ENCODE measurements around the gene FBXO15. TPM values are rescaled to one million over a fixed set of nuclear protein-coding genes. Genes with fewer than 3 reads are reported as not detected.
A peak's percentile ranks its signal among the peaks of the same experiment; 100 is the strongest.

FBXO15 gene
- total and polyA plus RNA-seq, 2 of the 13 experiments (the other 11 are each of a cell fraction or from before 2014, with no cell fraction given) = 0.09 to 0.12 TPM

DNA sequence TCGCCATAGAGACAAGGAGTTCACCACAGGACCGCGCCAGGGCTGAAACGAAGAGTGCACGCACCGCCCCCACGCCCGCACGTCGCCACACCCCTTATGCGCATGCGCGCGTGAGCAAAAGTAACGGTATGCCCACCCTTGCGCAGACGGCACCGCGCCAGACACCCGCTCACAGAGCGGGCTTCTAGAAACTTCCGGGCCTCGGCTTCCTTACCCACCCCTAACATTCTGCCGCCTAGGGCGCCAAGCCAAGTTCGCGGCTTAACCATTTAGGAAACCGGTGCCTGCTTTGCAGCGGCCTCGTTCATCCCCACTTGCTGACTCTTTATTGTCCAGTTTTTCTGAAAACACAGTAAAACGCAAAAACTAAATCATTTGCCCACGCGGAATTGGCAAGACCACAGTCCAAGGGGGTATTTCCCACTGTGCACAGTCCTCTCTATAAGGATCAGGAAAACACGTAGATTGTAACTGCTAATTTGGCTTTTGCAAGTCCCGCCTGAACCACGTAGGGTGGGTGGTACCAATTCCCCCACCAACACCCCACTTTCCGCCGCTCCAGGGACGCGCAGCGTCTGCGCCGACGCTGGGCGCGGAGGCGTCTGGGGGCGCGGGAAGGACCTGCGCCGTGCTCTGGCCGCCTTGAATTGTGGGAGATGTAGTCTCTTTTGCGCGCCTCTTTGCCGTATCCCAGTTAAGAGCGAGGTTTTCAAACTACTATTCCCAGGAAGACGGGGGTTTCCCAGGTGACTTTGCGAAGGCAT lies at the start of gene FBXO15, which contains the start of gene TIMM21 (continued):
- TF ChIP-seq ZNF703 (CRISPR knock-in tag; IDR thresholded peaks at IDR 0.05; ENCODE audit: borderline replicate concordance) (peak; percentile 81; the same call in 1 of the 2 replicates), GTF2F1 (IDR thresholded peaks at IDR 0.05; ENCODE audit: low read length) (no peak), PCBP2 (optimal IDR thresholded peaks at IDR 0.05; ENCODE audit: low read depth, low read length, poor library complexity, severe bottlenecking) (no peak), ZFP36L2 (CRISPR knock-in tag; IDR thresholded peaks at IDR 0.05) (no peak), CENPX (CRISPR knock-in tag; IDR thresholded peaks at IDR 0.05) (no peak), MAF1 (CRISPR knock-in tag; IDR thresholded peaks at IDR 0.05; ENCODE audit: borderline replicate concordance) (peak; percentile 81; the same call in 1 of the 2 replicates), ZFP82 (CRISPR knock-in tag; IDR thresholded peaks at IDR 0.05; ENCODE audit: borderline replicate concordance) (no peak), SAP130 (CRISPR knock-in tag; IDR thresholded peaks at IDR 0.05; ENCODE audit: low read depth) (peak; percentile 79), ZNF644 (CRISPR knock-in tag; IDR thresholded peaks at IDR 0.05; ENCODE audit: low read depth) (0 out of 2 replicates have a peak, but pooled peaks have one; percentile 40), CCDC6 (CRISPR knock-in tag; IDR thresholded peaks at IDR 0.05) (peak; percentile 86), ZFP1 (CRISPR knock-in tag; IDR thresholded peaks at IDR 0.05) (0 out of 2 replicates have a peak, but pooled peaks have one; percentile 25), HOXA3 (CRISPR knock-in tag; IDR thresholded peaks at IDR 0.05) (peak; percentile 81), RARG (CRISPR knock-in tag; IDR thresholded peaks at IDR 0.05; ENCODE audit: low read depth) (0 out of 2 replicates have a peak, but pooled peaks have one; percentile 79), ZNF629 (CRISPR knock-in tag; conservative IDR thresholded peaks at IDR 0.05) (peak; percentile 35; the same call in 1 of the 2 replicates), FOXO1 (CRISPR knock-in tag; IDR thresholded peaks at IDR 0.05) (peak; percentile 60), ZFP36L1 (CRISPR knock-in tag; IDR thresholded peaks at IDR 0.05) (peak; percentile 91), ZNF883 (CRISPR knock-in tag; IDR thresholded peaks at IDR 0.05; ENCODE audit: not compliant biosample characterization) (peak; percentile 76), ZNF138 (CRISPR knock-in tag; IDR thresholded peaks at IDR 0.05; ENCODE audit: low read depth) (peak; percentile 87), SKI (IDR thresholded peaks at IDR 0.05; ENCODE audit: partially characterized antibody) (peak; percentile 13), EP300 (IDR thresholded peaks at IDR 0.05; ENCODE audit: low read depth in 2 of 2, low read length in 2 of 2) (peak in 1 of 2 experiments; percentile 11; a peak in 1 of 4 replicates), EP300 (CRISPR knock-in tag; IDR thresholded peaks at IDR 0.05; ENCODE audit: borderline replicate concordance) (no peak), ZNF557 (CRISPR knock-in tag; IDR thresholded peaks at IDR 0.05) (peak; percentile 97)
- TF ChIP-seq, protein P1, sequence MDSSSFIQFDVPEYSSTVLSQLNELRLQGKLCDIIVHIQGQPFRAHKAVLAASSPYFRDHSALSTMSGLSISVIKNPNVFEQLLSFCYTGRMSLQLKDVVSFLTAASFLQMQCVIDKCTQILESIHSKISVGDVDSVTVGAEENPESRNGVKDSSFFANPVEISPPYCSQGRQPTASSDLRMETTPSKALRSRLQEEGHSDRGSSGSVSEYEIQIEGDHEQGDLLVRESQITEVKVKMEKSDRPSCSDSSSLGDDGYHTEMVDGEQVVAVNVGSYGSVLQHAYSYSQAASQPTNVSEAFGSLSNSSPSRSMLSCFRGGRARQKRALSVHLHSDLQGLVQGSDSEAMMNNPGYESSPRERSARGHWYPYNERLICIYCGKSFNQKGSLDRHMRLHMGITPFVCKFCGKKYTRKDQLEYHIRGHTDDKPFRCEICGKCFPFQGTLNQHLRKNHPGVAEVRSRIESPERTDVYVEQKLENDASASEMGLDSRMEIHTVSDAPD (CRISPR knock-in tag; IDR thresholded peaks at IDR 0.05) = 0 out of 2 replicates have a peak, but pooled peaks have one; percentile 24
- TF ChIP-seq, protein P2, sequence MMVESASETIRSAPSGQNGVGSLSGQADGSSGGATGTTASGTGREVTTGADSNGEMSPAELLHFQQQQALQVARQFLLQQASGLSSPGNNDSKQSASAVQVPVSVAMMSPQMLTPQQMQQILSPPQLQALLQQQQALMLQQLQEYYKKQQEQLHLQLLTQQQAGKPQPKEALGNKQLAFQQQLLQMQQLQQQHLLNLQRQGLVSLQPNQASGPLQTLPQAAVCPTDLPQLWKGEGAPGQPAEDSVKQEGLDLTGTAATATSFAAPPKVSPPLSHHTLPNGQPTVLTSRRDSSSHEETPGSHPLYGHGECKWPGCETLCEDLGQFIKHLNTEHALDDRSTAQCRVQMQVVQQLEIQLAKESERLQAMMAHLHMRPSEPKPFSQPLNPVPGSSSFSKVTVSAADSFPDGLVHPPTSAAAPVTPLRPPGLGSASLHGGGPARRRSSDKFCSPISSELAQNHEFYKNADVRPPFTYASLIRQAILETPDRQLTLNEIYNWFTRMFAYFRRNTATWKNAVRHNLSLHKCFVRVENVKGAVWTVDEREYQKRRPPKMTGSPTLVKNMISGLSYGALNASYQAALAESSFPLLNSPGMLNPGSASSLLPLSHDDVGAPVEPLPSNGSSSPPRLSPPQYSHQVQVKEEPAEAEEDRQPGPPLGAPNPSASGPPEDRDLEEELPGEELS (CRISPR knock-in tag; IDR thresholded peaks at IDR 0.05) = peak; percentile 47; the same call in 1 of the 2 replicates
- TF ChIP-seq, protein P3, sequence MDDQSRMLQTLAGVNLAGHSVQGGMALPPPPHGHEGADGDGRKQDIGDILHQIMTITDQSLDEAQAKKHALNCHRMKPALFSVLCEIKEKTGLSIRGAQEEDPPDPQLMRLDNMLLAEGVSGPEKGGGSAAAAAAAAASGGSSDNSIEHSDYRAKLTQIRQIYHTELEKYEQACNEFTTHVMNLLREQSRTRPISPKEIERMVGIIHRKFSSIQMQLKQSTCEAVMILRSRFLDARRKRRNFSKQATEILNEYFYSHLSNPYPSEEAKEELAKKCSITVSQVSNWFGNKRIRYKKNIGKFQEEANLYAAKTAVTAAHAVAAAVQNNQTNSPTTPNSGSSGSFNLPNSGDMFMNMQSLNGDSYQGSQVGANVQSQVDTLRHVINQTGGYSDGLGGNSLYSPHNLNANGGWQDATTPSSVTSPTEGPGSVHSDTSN (CRISPR knock-in tag; IDR thresholded peaks at IDR 0.05; ENCODE audit: borderline replicate concordance) = peak; percentile 60; the same call in 1 of the 2 replicates
